Skeletal muscle tissue (tissue), 4 donors: ENCODE measurements around the gene GCNT2. TPM values are rescaled to one million over a fixed set of nuclear protein-coding genes. Genes with fewer than 3 reads are reported as not detected.
"Not testable (repeated sequence)": the region's sequence is repeated elsewhere in the genome, so short reads cannot be mapped to it uniquely, and the experiment has no call there.

Source experiments
- H3K27ac ChIP-seq: one replicate; pipeline ENCODE4 v1.7.0; 2013; ENCODE audit warnings: mild to moderate bottlenecking, low read depth, low read length, inconsistent platforms
- H3K27me3 ChIP-seq, 3 donors: one replicate each; pipeline ENCODE4 v1.7.0; 2013; ENCODE audit warnings: low read length in 3 of 3; ENCODE audit not compliant: control insufficient read depth in 3 of 3, insufficient read depth in 3 of 3
- H3K36me3 ChIP-seq, 3 donors: one replicate each; pipeline ENCODE4 v1.7.0; 2013; ENCODE audit warnings: low read length in 3 of 3; ENCODE audit not compliant: control insufficient read depth in 3 of 3, insufficient read depth in 3 of 3
- H3K4me1 ChIP-seq, 3 donors: one replicate each; pipeline ENCODE4 v1.7.0; 2013; ENCODE audit warnings: low read length in 3 of 3, mild to moderate bottlenecking in 3 of 3; ENCODE audit not compliant: control insufficient read depth in 3 of 3, insufficient read depth in 3 of 3
- H3K4me3 ChIP-seq, 3 donors: one replicate each; pipeline ENCODE4 v1.7.0; 2013; ENCODE audit warnings: low read length in 3 of 3
- H3K9ac ChIP-seq, 3 donors: one replicate each; pipeline ENCODE4 v1.7.0; 2013; ENCODE audit warnings: low read length in 3 of 3, mild to moderate bottlenecking in 3 of 3, moderate library complexity in 2 of 3, low read depth in 1 of 3
- H3K9me3 ChIP-seq, 3 donors: one replicate each; pipeline ENCODE4 v1.7.0; 2013; ENCODE audit warnings: low read length in 3 of 3; ENCODE audit not compliant: control insufficient read depth in 3 of 3
- total RNA-seq: library from RNA; depleted of rRNA; stranded (reverse); fragments of >200 nt; gene quantifications from one replicate; pipeline ENCODE4 v1.2.3, GENCODE V29; 2014
- donor health status: Osteomylitis.

Gene GCNT2
- total RNA-seq, 1 donor from 2014 or later: 3.1 TPM

- Histone ChIP-seq H3K36me3 (no peaks in the 10 kb centered on the region), H3K4me3 (no peak overlapping the region), H3K4me1 (no peaks in the 10 kb centered on the region), H3K27ac (no peak overlapping the region), H3K9ac (no peak overlapping the region), H3K9me3 (no peaks in the 10 kb centered on the region), H3K27me3 (no peaks in the 10 kb centered on the region)
Measured at GRCh38 chr6:10615675-10616074, 94.5 kb downstream of the GCNT2 start.

GRCh38 chr6:10616266-10616665, 95.1 kb downstream of the GCNT2 start:
- not testable (repeated sequence) for H3K9ac ChIP-seq, H3K4me1 ChIP-seq, H3K27ac ChIP-seq

GRCh38 chr6:10617008-10617696, 96.0 kb downstream of the GCNT2 start:
- no peak overlapping the region for H3K27ac ChIP-seq
- no peaks in the 10 kb centered on the region for H3K27me3 ChIP-seq
- H3K9ac ChIP-seq: no peak overlapping the region
- no peak overlapping the region for H3K4me3 ChIP-seq
- no peaks in the 10 kb centered on the region for H3K9me3 ChIP-seq
- no peaks in the 10 kb centered on the region for H3K4me1 ChIP-seq
- no peaks in the 10 kb centered on the region for H3K36me3 ChIP-seq

More at GRCh38 chr6:10616266-10616665, 95.1 kb downstream of the GCNT2 start:
- H3K36me3 ChIP-seq, H3K27me3 ChIP-seq, H3K9me3 ChIP-seq, H3K4me3 ChIP-seq: not testable (repeated sequence)

DNA sequence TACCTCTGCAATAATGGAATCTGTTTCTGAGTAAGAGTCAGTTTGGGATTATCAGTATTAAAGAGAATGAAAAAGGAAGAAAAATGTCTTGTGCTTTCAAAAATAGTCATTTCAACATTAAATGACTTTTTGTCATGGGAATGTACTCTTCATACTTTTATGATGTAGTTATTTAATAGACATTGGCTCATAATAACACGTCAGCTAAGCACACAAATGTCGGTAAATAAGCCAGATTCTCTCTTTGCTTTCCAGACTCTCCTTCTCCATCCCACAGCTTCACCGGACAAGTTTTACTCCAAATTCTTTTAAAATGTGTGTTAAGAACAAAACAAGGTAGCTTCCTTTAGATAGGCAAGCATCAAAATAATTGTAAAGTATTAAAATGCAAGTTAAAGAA, 97.3 kb downstream of the GCNT2 start:
- Histone ChIP-seq H3K9me3 (no peaks in the 10 kb centered on the region), H3K9ac (no peak overlapping the region), H3K4me3 (no peak overlapping the region), H3K27ac (no peak overlapping the region), H3K27me3 (no peaks in the 10 kb centered on the region), H3K36me3 (no peaks in the 10 kb centered on the region), H3K4me1 (no peaks in the 10 kb centered on the region)

DNA sequence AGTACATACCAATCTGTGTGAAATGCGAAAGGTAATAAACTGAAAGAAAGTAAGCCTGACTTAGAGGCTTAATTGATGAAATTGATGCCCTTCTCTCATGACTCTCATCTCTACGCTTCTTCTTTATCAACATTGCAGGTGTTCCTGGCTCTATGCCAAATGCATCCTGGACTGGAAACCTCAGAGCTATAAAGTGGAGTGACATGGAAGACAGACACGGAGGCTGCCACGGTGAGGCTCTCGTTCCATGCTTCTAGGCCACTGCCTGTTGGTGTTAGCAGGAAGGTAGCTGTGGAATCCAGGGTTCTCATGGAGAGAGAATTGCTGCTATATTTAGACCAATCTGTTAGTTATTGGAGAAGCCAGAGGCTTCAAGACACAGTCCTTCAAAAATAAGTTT, 100.1 kb downstream of the GCNT2 start:
- Histone ChIP-seq H3K27ac (no peak overlapping the region), H3K9me3 (peaks cover 0 to 3% (median 0%) of the 10 kb centered on the region in 3 donors)

DNA sequence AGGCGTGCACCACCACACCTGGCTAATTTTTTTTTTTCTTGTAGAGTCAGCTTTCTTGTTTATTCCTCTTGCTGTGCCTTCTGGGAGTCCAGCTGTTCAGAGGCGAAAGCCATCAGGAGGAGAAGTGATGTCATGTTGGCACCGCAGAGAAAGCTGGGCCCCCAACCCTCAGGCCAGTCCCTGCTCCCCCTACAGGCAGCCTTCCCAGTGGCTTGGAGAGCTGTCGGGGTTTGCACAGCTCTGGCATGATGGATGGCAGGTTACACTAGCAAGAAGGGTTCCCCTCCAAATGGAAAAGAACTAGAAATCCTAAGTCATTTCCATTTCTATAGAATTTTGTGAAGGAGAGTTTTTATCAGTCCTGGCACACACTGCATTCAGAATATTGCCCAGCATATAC, 100.7 kb downstream of the GCNT2 start:
- no peaks in the 10 kb centered on the region for H3K27me3 ChIP-seq
- no peaks in the 10 kb centered on the region for H3K36me3 ChIP-seq
- no peak overlapping the region for H3K27ac ChIP-seq
- no peaks in the 10 kb centered on the region for H3K4me1 ChIP-seq
- H3K9me3 ChIP-seq: peaks cover 0 to 3% (median 0%) of the 10 kb centered on the region in 3 donors
- no peak overlapping the region for H3K9ac ChIP-seq
- H3K4me3 ChIP-seq: no peak overlapping the region

More for the DNA sequence above, 100.1 kb downstream of the GCNT2 start:
- H3K4me1 ChIP-seq: no peaks in the 10 kb centered on the region
- H3K9ac ChIP-seq: no peak overlapping the region
- H3K4me3 ChIP-seq: no peak overlapping the region
- H3K27me3 ChIP-seq: no peaks in the 10 kb centered on the region
- H3K36me3 ChIP-seq: no peaks in the 10 kb centered on the region

GRCh38 chr6:10624836-10625235, 103.7 kb downstream of the GCNT2 start:
- no peak overlapping the region for H3K27ac ChIP-seq
- H3K9ac ChIP-seq: no peak overlapping the region
- no peaks in the 10 kb centered on the region for H3K27me3 ChIP-seq
- no peaks in the 10 kb centered on the region for H3K4me1 ChIP-seq
- no peaks in the 10 kb centered on the region for H3K36me3 ChIP-seq
- no peak overlapping the region for H3K4me3 ChIP-seq
- H3K9me3 ChIP-seq: peaks cover 0 to 3% (median 0%) of the 10 kb centered on the region in 3 donors

DNA sequence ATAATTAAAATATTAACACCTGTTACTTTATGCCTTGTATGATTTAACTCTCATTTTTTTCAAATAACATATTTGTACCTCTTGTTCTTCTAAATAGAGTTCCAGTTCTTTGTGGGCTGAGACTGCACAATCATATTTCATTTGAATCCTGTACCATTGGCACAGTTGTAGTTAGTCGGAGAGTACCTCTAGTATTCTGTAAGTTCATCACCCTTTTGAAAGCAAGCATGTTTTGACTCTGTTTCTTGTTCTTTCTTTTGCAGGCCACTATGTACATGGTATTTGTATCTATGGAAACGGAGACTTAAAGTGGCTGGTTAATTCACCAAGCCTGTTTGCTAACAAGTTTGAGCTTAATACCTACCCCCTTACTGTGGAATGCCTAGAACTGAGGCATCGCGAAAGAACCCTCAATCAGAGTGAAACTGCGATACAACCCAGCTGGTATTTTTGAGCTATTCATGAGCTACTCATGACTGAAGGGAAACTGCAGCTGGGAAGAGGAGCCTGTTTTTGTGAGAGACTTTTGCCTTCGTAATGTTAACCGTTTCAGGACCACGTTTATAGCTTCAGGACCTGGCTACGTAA, 105.1 kb downstream of the GCNT2 start:
- no peak overlapping the region for H3K4me3 ChIP-seq
- H3K36me3 ChIP-seq: no peaks in the 10 kb centered on the region
- H3K4me1 ChIP-seq: no peaks in the 10 kb centered on the region
- H3K9ac ChIP-seq: no peak overlapping the region
- H3K9me3 ChIP-seq: peaks cover 0 to 3% (median 0%) of the 10 kb centered on the region in 3 donors
- H3K27ac ChIP-seq: no peak overlapping the region
- H3K27me3 ChIP-seq: no peaks in the 10 kb centered on the region

DNA sequence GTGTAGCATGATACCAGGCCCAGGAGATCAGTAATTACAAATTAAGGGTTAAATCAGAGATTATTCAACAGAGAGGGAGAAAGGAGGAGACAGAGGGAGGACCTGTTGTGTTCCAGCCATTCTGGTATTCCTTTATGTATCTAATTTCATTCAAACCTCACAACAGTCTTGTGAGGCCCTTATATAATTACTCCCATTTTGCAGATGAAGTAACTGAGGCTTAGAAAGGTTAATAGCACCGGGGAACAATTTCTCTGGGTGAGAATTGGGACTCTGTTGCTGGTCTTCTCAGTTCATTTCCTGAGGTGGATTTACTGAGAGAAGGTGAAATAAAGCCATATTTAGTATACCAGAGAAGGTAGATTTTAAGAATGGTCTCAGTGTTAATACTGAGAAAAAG, 106.6 kb downstream of the GCNT2 start:
- H3K27me3 ChIP-seq: no peaks in the 10 kb centered on the region
- H3K36me3 ChIP-seq: no peaks in the 10 kb centered on the region
- H3K9ac ChIP-seq: no peak overlapping the region
- no peak overlapping the region for H3K27ac ChIP-seq
- H3K9me3 ChIP-seq: peaks cover 0 to 3% (median 0%) of the 10 kb centered on the region in 3 donors
- no peak overlapping the region for H3K4me3 ChIP-seq
- H3K4me1 ChIP-seq: no peaks in the 10 kb centered on the region

- Histone ChIP-seq H3K36me3 (no peaks in the 10 kb centered on the region), H3K4me1 (no peaks in the 10 kb centered on the region), H3K4me3 (no peak overlapping the region), H3K9me3 (no peaks in the 10 kb centered on the region), H3K27ac (no peak overlapping the region), H3K9ac (no peak overlapping the region), H3K27me3 (no peaks in the 10 kb centered on the region)
Measured at GRCh38 chr6:10630178-10630577, 109.0 kb downstream of the GCNT2 start.
